Glomerular visceral epithelial cell (primary cell): ENCODE data around the gene STK32C.
"Not testable (repeated sequence)": the region's sequence is repeated elsewhere in the genome, so short reads cannot be mapped to it uniquely, and the experiment has no call there.

Source experiments
- DNase-seq: peaks from one replicate; pipeline ENCODE4 v3.0.0-alpha.2; 2016; ENCODE audit errors: extremely low spot score

STK32C gene

GRCh38 chr10:132169766-132170560, 137.8 kb downstream of the STK32C start:
- no peak for DNase-seq

GRCh38 chr10:132169031-132169765, 138.6 kb downstream of the STK32C start:
- no peak for DNase-seq

GRCh38 chr10:132168571-132169030, 139.1 kb downstream of the STK32C start:
- DNase-seq = no peak

- DNase-seq = no peak
Measured at GRCh38 chr10:132167976-132168375, 139.8 kb downstream of the STK32C start.

- DNase-seq = no peak
Measured at GRCh38 chr10:132167041-132167674, 140.6 kb downstream of the STK32C start.

GRCh38 chr10:132166216-132166950, 141.4 kb downstream of the STK32C start:
- no peak for DNase-seq

- DNase-seq = no peak
Measured at GRCh38 chr10:132165416-132165980, 142.3 kb downstream of the STK32C start.

- no peak for DNase-seq
Measured at GRCh38 chr10:132164761-132165278, 142.9 kb downstream of the STK32C start.

- no peak for DNase-seq
Measured at GRCh38 chr10:132163826-132164515, 143.8 kb downstream of the STK32C start.

- peak; percentile 25 for DNase-seq
Measured at GRCh38 chr10:132163278-132163765, 144.4 kb downstream of the STK32C start.

- DNase-seq = no peak
Measured at GRCh38 chr10:132162590-132163277, 145.0 kb downstream of the STK32C start.

GRCh38 chr10:132162021-132162531, 145.7 kb downstream of the STK32C start:
- DNase-seq = no peak

- not testable (repeated sequence) for DNase-seq
Measured at GRCh38 chr10:132160834-132161622, 146.7 kb downstream of the STK32C start.

GRCh38 chr10:132160231-132160630, 147.5 kb downstream of the STK32C start:
- not testable (repeated sequence) for DNase-seq

GRCh38 chr10:132159302-132160230, 148.2 kb downstream of the STK32C start:
- DNase-seq = not testable (repeated sequence)

GRCh38 chr10:132158823-132159222, 148.9 kb downstream of the STK32C start:
- DNase-seq = no peak

GRCh38 chr10:132158122-132158741, 149.5 kb downstream of the STK32C start:
- DNase-seq = no peak
